Amniotic stem cell (primary cell): ENCODE data around the gene KIRREL2.
A peak's percentile ranks its signal among the peaks of the same experiment; 100 is the strongest.
"Not testable (repeated sequence)": the region's sequence is repeated elsewhere in the genome, so short reads cannot be mapped to it uniquely, and the experiment has no call there.

Source experiments
- DNase-seq: peaks from one replicate; lab custom pipeline; 2025; lab: John Stamatoyannopoulos, UW

Gene KIRREL2

DNA sequence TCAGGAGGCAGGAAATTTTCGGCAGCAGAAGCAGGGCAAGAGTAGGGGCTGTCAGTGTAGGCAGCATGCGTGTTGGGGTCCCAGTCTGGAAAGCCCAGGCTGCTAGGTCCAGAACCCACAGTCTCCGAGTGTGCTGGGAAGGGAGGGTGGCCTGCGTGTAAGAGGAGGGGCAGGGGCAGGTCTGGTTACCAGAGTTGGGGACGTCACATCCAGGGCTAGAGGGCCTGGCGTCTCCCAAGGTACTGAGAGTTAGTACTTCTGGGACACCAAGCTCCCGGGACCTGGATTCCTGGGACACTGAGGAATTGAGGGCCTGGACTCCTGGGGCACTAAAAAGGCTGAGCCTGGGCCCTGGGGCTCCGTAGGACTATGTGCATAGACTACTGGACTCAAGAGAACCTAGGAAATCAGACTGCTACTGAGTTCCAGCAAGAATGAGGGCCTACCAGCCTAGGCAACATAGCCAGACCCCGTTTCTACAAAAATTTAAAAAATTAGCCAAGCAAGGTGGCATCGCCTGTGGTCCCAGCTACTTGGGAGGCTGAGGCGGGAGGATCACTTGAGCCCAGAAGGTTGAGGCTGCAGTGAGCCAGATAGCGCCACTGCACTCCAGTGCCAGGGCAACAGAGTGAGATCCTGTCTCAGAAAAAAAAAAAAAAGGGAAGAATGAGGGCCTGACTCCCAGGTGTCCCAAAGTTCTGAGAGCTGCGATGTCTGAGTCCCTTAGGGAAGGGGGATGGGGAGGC is 41.2 kb downstream of the KIRREL2 start:
- DNase-seq = no peak

DNA sequence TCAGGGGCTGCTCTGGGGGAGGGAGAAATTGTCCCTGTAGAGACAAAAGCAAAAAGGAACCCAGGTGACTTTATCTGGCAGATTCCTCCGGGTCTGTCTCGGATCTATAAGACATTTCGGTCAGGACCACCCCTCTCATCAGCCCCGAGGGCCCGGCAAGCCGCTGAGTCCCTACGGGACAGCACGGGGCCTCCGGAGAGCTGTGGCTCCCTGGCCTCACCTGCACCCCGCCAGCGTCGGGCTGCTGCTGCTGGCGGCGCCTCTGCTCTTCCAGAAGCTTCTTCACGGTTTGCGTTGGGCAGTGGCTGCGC is 41.7 kb downstream of the KIRREL2 start:
- DNase-seq = no peak

DNA sequence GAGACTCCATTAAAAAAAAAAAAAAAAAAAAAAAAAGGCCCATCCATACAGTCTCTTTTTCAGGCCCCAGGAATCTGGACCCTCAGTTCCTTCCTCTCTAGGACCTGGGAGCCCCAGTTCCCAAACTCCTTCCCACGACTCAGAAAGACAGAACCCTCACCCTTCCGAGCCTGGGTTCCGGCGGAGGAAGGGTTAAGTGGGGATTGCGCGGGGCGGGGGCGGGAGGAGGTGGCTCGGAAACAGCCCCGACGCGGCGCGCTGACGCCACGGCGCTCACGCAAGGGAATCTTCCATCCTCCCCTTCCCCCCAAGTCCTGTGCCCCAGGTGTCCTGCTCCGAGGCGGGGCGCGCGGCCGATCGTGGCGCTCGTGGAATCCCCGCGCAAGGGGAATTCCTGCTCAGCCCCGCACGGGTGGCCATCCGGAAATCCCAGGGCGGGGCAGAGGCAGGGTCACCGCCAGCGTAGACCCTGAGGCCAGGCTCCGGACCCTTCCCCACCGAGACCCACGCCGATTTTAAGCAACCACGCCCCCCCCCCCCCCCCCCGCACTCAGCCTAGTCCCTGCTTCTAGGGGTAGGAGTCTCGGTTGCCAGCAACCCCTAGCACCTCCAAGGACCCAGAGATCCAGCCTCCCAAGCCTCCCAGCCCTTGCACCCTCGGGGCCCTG is 43.0 kb downstream of the KIRREL2 start:
- DNase-seq = peak; percentile 11

DNA sequence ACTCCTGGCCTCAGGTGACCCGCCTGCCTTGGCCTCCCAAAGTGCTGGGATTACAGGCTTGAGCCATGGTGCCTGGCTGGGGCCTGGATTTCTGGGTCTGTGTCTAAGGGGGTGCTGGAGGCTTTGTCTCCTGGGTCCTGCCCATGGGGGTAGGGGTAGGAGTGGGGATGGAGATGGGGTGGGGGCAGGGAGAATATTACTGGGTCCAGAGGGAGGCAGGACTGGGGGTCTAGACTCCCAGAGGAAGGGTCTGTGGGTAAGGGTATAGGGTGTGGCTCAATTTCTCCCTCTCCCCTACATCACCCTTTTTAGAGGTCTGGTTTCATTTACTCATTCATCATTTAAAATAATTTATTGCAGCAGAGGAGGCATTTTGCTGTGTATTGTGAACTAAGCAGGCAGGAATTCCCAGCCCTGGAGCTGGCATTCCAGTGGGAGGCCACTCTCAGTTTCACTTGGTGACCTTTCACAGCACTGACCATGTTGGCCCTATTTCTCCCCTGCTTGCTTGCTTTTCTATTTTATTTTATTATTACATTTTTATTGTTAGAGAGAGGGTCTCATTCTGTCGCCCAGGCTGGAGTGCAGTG is 44.4 kb downstream of the KIRREL2 start:
- peak; percentile 11 for DNase-seq

DNA sequence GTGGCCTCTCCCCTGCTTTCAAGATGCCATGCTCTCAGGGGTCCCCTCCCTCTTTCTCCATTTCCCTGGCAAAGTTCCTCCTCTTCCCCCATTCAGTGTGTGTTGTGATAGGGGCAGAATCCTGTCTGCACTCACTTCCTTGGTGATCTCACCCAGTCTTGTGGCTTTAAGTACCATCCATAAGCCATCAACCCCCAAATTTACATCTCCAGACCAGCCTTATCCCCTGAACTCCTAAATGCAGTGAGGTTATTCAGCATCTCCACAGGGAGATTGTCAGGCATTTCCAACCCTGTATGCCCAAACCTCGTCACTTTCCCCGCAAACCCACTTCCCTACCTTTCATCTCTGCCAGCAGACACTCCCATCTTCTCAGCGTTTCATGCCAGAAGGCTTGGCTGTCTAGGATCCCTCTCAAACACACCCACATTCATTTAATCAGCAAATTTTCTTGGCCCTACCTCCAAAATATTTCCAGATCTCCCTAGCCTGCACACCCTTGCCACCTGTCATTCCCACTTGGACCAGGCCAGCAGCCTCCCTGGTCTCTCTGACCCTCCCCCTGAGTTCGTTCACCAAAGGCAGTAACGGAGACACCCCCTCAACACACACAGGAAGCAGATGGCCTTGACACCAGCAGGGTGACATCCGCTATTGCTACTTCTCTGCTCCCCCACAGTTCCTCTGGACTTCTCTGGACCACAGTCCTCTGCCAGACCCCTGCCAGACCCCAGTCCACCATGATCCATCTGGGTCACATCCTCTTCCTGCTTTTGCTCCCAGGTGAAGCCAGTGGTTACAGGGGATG is 45.3 kb downstream of the KIRREL2 start, which contains the start of gene HCST:
HCST (plus strand) TSS at position 676 of the 808 bp plus-strand sequence; CDS start at position 741, 65 bp downstream.
- no peak for DNase-seq

DNA sequence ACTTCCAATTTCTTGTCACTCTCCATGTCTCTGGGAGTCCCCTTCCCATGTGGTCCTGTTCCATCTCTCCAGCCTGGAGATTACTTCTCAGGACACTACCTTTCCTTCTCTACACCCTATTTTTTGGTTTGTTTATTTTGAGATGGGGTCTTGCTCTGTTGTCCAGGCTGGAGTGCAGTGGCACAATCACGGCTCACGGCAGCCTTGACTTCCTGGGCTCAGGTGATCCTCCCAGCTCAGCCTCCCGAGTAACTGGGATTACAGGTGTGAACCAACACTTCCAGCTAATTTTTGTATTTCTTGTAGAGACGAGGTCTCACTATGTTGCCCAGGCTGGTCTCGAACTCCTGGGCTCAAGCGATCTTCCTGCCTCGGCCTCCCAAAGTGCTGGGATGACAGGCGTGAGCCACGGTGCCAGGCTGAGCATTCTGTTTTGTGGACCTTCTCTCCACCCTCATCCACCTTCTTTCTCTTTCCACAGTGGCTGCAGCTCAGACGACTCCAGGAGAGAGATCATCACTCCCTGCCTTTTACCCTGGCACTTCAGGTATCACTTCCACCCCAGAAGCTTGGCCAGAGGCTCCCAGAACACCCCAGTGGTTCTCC is 46.3 kb downstream of the KIRREL2 start:
- no peak for DNase-seq

DNA sequence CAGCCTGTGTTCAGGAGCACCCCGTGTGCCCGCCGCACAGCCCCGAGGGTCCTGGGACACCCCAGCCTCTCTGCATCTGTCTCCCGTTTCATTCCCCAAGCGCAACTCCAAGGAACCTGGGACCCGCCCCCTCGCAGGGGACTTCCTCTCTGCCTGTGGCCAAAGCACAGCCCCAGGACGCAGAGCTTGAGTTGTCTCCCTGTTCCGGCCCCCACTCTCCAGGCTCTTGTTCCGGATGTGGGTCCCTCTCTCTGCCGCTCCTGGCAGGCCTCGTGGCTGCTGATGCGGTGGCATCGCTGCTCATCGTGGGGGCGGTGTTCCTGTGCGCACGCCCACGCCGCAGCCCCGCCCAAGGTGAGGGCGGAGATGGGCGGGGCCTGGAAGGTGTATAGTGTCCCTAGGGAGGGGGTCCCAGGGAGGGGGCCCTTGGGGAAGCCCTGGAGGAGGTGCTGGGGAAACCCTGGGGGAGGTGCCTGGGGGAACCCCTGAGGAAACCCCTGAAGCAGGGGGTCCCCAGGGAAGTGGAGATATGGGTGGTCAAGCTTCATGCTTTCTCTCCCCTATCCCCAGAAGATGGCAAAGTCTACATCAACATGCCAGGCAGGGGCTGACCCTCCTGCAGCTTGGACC is 47.0 kb downstream of the KIRREL2 start:
- DNase-seq = peak; percentile 10

DNA sequence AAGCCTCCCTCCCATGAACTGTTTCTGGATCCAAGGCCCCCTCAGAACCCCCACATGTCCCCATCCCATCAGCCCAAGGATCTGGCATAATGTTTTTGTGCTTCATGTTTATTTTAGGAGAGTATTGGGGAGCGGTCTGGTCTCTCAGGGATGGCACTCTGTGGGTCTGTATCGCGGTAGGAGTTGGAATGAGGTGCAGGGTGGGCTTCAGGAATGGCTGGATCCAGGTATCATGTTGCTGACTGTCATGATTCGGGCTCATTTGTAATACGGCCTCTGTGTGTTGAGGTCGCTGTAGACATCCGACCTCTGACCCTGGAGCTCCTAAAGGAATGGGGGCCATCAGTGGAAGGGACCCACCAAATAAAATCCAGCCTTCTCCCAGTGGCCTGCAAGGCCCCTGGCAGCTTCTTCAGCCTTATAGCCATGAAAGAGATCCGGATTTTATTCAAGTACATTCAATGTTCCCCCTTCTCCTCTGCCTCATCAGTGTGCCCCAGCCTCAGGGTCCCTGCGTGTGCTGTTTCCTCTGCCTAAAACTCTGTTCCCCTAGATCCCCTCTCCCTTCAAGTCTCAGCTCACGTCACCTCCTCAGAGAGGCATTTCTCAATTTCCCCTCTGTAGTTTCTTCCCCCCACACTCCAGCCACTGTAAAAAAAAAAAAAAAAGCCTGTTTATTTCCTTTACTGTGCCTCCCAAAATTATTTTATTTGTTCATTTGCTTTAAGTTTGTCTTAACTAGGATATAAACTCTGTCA is 47.8 kb downstream of the KIRREL2 start:
- no peak for DNase-seq

DNA sequence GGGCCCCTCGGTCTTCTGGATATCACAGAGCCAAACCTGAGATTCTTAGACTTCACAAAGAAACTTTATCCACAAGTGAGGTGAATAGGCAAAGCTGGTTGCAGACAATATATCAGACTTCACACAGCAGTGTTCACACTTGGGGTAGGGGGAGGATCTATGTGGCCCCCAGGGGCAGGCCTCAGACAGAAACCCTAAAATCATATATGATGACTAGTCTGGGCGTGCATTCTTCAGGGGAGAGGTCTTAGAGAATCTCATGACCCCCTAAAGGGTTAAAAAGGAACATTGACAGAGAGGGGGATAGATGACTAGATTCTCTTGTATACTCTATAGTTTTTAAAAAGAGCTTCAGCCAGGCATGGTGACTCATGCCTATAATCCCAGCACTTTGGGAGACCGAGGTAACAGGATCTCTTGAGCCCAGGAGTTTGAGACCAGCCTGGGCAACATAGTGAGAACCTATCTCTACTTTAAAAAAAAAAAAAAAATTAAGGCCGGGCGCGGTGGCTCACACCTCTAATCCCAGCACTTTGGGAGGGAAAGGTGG is 48.5 kb downstream of the KIRREL2 start:
- DNase-seq = no peak

DNA sequence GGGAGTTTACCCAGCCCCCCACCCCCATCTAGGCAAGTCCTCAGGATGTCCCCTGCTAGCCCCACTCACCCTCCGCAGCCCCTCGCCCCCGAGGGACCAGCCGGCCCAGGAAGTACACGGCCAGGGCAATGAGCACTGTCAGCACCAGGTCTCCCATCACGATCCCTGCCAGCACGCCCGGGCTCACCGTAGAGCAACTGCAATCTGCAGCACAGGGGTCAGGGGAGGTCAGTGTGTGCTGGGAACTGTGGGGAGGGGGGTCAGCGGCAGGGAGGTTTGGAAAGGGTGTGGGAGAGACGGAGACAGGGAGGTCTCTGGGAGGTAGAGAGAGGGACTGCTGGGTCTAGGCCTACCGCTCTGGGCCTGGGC is 50.6 kb downstream of the KIRREL2 start:
- DNase-seq = no peak

DNA sequence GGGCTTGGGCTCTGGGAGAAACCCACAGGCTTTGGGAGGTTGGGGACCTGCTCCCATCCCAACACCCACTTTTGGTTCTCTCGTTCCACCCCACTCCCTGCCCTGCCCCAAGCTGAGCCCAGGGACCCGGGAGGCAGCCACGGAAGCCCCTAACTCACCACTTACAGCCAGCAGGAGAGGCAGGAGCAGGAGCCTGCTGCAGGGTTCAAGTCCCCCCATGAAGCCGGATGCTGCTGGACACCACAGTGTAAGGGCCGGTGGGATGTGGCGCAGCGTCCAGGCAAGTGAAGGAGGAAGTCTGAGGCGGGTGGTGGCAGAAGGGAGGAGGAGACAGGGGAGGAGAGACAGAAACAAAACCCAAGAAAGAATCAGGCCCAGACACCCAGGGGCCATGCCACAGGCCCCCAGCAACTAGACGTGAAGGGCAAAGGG is 51.3 kb downstream of the KIRREL2 start, which contains the start of gene TYROBP:
TYROBP (minus strand) TSS at position 286 of the 432 bp plus-strand sequence; CDS start at position 219, 67 bp downstream.
- DNase-seq = no peak

DNA sequence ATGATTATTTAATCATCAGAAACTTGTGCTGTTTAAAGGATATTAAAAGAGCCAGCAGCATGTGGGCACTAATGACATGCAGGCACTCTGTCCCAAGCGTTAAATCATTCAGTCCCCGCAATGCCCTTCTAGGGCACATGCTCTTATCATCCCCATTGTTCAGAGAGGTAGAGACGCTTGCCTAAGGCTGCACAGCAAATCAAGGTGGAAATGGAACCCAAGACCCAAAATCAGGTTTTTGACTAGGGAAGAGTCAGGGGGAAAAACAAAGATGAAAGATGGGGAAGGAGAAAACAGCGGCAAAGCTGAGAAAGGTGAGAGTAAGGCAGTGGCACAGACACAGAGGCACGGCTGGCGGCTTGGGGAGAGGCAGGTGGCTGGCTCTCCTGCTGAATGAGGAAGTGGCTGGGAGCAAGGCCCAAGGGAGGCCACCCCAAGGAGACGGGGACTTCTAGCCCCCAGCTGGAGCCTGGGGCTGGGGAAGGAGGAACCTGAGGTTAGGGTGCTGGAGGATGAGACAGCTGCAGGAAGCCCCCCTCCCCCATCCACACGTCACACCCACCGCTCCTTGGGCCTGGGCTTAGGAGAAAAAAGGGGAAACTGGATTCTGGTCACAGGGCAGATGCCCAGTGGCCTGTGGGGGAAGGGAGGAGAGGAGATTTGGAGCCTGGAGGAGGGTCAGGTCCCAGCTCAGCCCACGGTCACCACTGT is 52.4 kb downstream of the KIRREL2 start:
- DNase-seq = no peak

DNA sequence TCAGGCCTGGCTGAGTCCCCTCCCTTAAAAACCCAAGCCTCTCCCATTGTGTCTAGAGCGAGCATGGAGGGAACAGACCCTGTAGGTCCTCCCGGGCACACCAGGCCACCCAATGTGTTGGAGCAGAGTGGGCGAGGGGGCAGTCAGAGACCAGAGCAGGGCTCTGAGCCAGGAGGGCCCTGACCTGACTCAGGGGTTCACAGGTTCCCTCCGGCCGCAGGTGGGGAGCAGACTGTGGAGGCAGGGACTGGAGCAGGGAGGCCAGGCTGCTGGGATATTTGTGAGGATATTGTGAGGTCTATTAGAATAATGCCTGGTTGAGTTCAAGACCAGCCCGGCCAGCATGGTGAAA is 52.9 kb downstream of the KIRREL2 start:
- DNase-seq = no peak

DNA sequence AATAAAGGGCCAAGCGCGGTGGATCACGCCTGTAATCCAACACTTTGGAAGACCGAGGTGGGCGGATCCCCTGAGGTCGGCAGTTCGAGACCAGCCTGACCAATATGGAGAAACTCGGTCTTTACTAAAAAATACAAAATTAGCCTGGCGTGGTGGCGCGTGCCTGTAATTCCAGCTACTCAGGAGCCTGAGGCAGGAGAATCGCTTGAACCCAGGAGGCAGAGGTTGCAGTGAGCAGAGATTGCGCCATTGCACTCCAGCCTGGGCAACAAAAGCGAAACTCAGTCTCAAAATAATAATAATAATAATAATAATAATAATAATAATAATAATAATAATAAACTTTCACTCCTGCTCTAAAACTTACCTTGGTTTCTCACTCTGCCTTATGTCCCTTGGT is 53.6 kb downstream of the KIRREL2 start:
- DNase-seq = not testable (repeated sequence)

DNA sequence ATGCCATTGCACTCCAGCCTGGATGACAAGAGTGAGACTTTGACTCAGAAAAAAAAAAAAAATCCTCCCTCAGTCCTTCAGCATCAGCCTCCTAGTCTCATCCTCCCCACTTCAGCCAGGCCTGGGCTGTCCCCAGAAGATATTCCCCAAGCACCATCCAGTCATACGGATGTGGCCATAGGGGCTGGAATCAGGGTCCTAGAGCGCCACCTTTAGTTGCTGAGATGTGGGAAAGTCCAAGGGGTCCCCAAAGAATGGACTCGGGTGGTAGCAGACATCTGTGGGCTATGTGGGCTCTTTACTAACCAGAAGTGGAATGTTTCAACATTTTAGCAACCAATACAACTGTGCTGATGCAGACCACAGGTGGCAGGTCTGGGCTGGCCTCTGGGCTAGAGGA is 54.5 kb downstream of the KIRREL2 start:
- DNase-seq = no peak

DNA sequence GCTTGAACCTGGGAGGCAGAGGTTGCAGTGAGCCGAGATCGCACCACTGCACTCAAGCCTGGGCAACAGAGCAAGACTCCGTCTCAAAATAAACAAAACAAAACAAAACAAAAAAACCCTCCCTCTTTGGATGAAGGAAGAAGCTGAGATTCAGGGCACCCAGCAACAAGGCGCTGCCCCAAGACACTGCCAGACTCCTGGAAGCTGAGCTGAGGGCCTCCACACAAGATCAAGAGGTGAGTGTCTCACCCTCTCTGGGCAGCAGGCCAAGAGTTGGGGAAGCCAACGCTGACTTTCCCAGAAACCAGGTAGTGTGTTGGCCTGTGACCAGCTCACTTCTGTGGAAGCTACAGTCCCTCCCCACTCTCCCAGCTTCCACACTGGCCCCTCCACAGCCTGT is 55.1 kb downstream of the KIRREL2 start:
- no peak for DNase-seq

DNA sequence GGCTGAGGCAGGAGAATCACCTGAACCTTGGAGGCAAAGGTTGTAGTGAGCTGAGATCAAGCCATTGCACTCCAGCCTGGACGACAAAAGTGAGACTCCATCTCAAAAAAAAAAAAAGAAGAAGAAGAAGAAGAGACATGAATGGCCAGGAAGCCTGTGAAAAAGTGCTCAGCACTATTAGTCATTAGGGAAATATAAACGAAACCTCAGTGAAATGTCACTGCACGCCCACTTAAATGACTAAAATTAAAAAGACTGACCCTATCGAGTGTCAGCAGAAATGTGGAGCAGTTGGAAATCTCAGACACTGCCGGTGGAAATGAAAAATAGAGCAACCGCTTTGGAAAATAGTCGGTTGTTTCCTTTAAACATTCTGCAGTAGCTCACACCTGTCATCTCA is 56.9 kb downstream of the KIRREL2 start:
- DNase-seq = no peak

DNA sequence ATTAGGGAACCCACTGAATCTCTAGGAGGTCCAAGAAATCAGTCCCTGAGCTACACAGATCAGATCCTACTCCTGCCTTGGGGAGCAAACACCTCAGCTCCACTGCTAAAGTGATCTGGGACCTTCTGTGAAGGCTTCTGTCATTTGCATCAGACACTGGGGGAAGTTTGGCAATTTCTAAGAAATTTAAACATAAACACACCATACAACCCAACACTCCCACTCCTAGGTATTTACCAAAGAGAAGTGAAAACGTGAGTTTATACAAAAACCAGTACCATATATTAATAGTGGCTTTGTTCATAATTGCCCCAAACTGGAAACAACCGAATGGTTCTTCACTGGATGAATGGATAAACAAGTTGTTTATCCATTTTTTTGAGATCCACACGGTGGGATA is 58.7 kb downstream of the KIRREL2 start:
- DNase-seq = no peak
